Measurements from ENCODE around the gene SZRD1. TPM values are rescaled to one million over a fixed set of nuclear protein-coding genes. Genes with fewer than 3 reads are reported as not detected.

Gene SZRD1
- total and polyA plus RNA-seq, 2 of the 8 experiments (the other 6 are each of a cell fraction or from before 2014, with no cell fraction given) = 97.8 to 108 TPM

DNA sequence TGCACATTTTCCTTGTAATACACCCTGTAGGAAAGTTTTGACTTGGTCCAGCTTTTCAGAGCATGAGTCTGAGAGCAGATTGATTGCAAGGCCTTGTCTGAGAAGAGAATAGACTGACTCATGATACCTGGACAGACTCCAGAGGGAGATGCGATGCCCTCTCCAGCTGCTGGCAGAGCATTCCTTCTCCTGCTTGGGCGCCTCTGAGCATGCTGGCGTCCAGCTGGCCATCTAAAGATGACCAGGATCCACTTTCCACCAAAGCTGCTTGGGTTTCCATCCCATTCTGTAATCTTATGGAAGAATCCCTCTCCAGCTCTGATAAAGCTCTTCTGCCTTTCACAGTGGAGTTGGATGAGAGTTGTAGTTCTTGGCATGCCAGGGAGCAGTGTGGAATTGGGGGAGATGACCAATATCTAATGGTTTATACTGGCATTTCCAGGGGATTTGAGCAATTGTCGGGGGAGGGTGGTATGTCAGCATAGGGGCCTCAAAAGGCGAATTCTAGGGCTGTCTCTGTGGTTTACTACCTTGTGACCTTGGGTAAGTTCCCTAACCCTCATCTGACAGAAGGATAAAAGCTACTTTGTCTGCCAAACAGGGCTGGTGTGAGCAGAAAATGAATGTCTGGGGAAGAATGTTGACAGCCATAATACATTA is 19.5 kb downstream of the SZRD1 start:
- Histone ChIP-seq H3K79me2 (ENCODE audit: control insufficient read depth in 1 of 2, insufficient read depth in 2 of 2, low read length in 2 of 2) (peaks cover 9 to 91% of the 10 kb centered on the region in 2 experiments), H3K79me1 (ENCODE audit: low read depth, low read length) (peaks cover 24% of the 10 kb centered on the region), H3K14ac (ENCODE audit: insufficient read length) (no peak overlapping the region), H3K4ac (replicated peaks; ENCODE audit: insufficient read length, low read depth, low read length) (no peak overlapping the region), H3K4me3 (ENCODE audit: extremely low read depth in 1 of 4, insufficient read depth in 2 of 4, low read depth in 3 of 4, low read length in 4 of 4) (no peak overlapping the region), H3K27ac (ENCODE audit: low read depth, low read length) (no peak overlapping the region), H2BK15ac (ENCODE audit: low read length) (no peak overlapping the region), H3K18ac (ENCODE audit: extremely low read depth, low read length) (no peak overlapping the region), H2AFZ (ENCODE audit: low read length) (no peak overlapping the region), H3K4me2 (ENCODE audit: insufficient read depth in 1 of 2, low read depth in 2 of 2, low read length in 2 of 2) (no peak overlapping the region; a peak in 1 of 4 replicates), H4K20me1 (replicated peaks in 1 of 2; ENCODE audit: control insufficient read depth in 1 of 2, insufficient read depth in 2 of 2, low read length in 2 of 2) (peaks cover 35 to 41% of the 10 kb centered on the region in 2 experiments), H4K91ac (replicated peaks; ENCODE audit: insufficient read length, low read length) (no peak overlapping the region), H3K4me1 (replicated peaks in 1 of 4; ENCODE audit: control insufficient read depth in 3 of 4, insufficient read depth in 4 of 4, low read length in 3 of 4) (peaks cover 8 to 22% (median 13%) of the 10 kb centered on the region in 4 experiments), H3K23ac (ENCODE audit: insufficient read length) (no peak overlapping the region), H3K56ac (replicated peaks; ENCODE audit: insufficient read length, low read depth, low read length) (no peak overlapping the region), H2BK12ac (ENCODE audit: low read depth, low read length) (no peak overlapping the region), H2BK20ac (ENCODE audit: low read length) (no peak overlapping the region), H4K8ac (ENCODE audit: extremely low read depth, insufficient read depth, low read length) (no peak overlapping the region), H2AK5ac (ENCODE audit: low read depth, low read length) (no peak overlapping the region), H3K36me3 (ENCODE audit: control insufficient read depth in 2 of 4, insufficient read depth in 4 of 4, low read length in 3 of 4) (no peaks in the 10 kb centered on the region), H4K5ac (ENCODE audit: insufficient read length, low read depth, low read length) (no peak overlapping the region), H2BK120ac (replicated peaks; ENCODE audit: low read depth, low read length) (no peak overlapping the region), H3K9me3 (ENCODE audit: insufficient read depth in 2 of 2, low read depth in 1 of 2, low read length in 1 of 2) (no peaks in the 10 kb centered on the region), H2BK5ac (ENCODE audit: low read depth, low read length) (0 out of 2 replicates have a peak overlapping the region, but pooled peaks have one; percentile 31), H3K23me2 (ENCODE audit: low read depth, low read length) (no peaks in the 10 kb centered on the region), H3K9ac (replicated peaks in 1 of 4; ENCODE audit: extremely low read depth in 1 of 4, low read depth in 3 of 4, low read length in 3 of 4) (no peak overlapping the region), H3K27me3 (replicated peaks in 1 of 4; ENCODE audit: control insufficient read depth in 3 of 4, extremely low read depth in 1 of 4, insufficient read depth in 3 of 4, low read length in 3 of 4) (no peaks in the 10 kb centered on the region)
- no peak for DNase-seq (ENCODE audit: low read depth in 1 of 2, low spot score in 2 of 2)
- 93% methylated on average over 5 of the region's 5 CpGs; no CpG with 5 or more reads in 1 of the 2 experiments for WGBS, 2 experiments (ENCODE audit: extremely low coverage in 1 of 2, insufficient coverage in 1 of 2, insufficient read length in 1 of 2, insufficient replicate concordance in 2 of 2, low coverage in 1 of 2, low lambda C conversion rate in 2 of 2, missing lambda C conversion rate in 1 of 2)
- CTCF ChIA-PET (ENCODE audit: partially characterized antibody) = interaction anchor here (0.7 to 1.2 kb wide), 2 partner anchors 24 to 43 kb away, joined by 3 read pairs; no protein-coding TSS in a partner anchor
- no peak for FAIRE-seq
- POLR2A ChIA-PET (ENCODE audit: partially characterized antibody) = interaction anchor here (0.7 to 4.1 kb wide), 7 partner anchors 10 to 127 kb away, joined by 3 to 13 read pairs (median 4); partner anchors contain the start of gene SZRD1
- TF ChIP-seq, protein P1, sequence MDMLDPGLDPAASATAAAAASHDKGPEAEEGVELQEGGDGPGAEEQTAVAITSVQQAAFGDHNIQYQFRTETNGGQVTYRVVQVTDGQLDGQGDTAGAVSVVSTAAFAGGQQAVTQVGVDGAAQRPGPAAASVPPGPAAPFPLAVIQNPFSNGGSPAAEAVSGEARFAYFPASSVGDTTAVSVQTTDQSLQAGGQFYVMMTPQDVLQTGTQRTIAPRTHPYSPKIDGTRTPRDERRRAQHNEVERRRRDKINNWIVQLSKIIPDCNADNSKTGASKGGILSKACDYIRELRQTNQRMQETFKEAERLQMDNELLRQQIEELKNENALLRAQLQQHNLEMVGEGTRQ (IDR thresholded peaks at IDR 0.05; ENCODE audit: low read length) = no peak
- TF ChIP-seq ASH2L (IDR thresholded peaks at IDR 0.05; ENCODE audit: low read length) (no peak), JUN (IDR thresholded peaks at IDR 0.05; ENCODE audit: low read depth, low read length) (no peak), GTF2F1 (IDR thresholded peaks at IDR 0.05; ENCODE audit: borderline replicate concordance, low read depth, low read length) (no peak), HDAC6 (IDR thresholded peaks at IDR 0.05; ENCODE audit: low read depth, low read length) (no peak), SIN3A (conservative IDR thresholded peaks at IDR 0.05 in 1 of 2, IDR thresholded peaks at IDR 0.05 in 1 of 2; ENCODE audit: low read depth in 1 of 2, low read length in 2 of 2) (no peak), EGR1 (IDR thresholded peaks at IDR 0.05; ENCODE audit: borderline replicate concordance, low read depth, low read length) (no peak)
- TF ChIP-seq, protein P2, sequence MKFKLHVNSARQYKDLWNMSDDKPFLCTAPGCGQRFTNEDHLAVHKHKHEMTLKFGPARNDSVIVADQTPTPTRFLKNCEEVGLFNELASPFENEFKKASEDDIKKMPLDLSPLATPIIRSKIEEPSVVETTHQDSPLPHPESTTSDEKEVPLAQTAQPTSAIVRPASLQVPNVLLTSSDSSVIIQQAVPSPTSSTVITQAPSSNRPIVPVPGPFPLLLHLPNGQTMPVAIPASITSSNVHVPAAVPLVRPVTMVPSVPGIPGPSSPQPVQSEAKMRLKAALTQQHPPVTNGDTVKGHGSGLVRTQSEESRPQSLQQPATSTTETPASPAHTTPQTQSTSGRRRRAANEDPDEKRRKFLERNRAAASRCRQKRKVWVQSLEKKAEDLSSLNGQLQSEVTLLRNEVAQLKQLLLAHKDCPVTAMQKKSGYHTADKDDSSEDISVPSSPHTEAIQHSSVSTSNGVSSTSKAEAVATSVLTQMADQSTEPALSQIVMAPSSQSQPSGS (IDR thresholded peaks at IDR 0.05; ENCODE audit: low read length) = no peak

All from H1 (cell line).